K562 (cell line): ENCODE data around the gene ATF1. TPM values are rescaled to one million over a fixed set of nuclear protein-coding genes. Genes with fewer than 3 reads are reported as not detected.
A peak's percentile ranks its signal among the peaks of the same experiment; 100 is the strongest.

Experiments
- BRF1 ChIP-seq: IDR thresholded peaks from 3 replicates; pipeline ENCODE4 v1.6.1; 2011; ENCODE audit warnings: borderline replicate concordance, mild to moderate bottlenecking; ENCODE audit not compliant: insufficient read length; ENCODE audit errors: extremely low read depth
- CEBPZ ChIP-seq: fragments of 150-350 bp; IDR thresholded peaks from 2 replicates; pipeline ENCODE4 v1.6.1; 2014; ENCODE audit warnings: low read depth, mild to moderate bottlenecking, low read length, borderline replicate concordance
- E2F8 ChIP-seq: fragments of 450-650 bp; IDR thresholded peaks from 2 replicates; pipeline ENCODE4 v1.7.1; 2018; ENCODE audit warnings: mild to moderate bottlenecking, low read depth; ENCODE audit not compliant: partially characterized antibody
- ESRRB ChIP-seq: fragments of 250-450 bp; sonication (Bioruptor Pico); IDR thresholded peaks from 2 replicates; pipeline ENCODE4 v1.5.0; 2020; ENCODE audit warnings: mild to moderate bottlenecking, moderate library complexity, borderline replicate concordance
- HIVEP1 ChIP-seq: fragments of 250-450 bp; sonication (Bioruptor Pico); IDR thresholded peaks from 2 replicates; pipeline ENCODE4 v1.4.0; 2020; ENCODE audit warnings: mild to moderate bottlenecking
- HMG20B ChIP-seq: fragments of 250-450 bp; sonication (Bioruptor Pico); IDR thresholded peaks from 2 replicates; pipeline ENCODE4 v1.5.0; 2021; ENCODE audit warnings: mild to moderate bottlenecking
- ILK ChIP-seq: fragments of 450-650 bp; IDR thresholded peaks from 2 replicates; pipeline ENCODE4 v1.6.1; 2016; ENCODE audit warnings: missing genetic modification characterization, low read depth, mild to moderate bottlenecking, missing compliant biosample characterization, moderate library complexity, borderline replicate concordance
- KHSRP ChIP-seq: fragments of 450-650 bp; IDR thresholded peaks from 2 replicates; pipeline ENCODE4 v1.6.1; 2017
- LARP7 ChIP-seq: fragments of 450-650 bp; IDR thresholded peaks from 2 replicates; pipeline ENCODE4 v1.6.1; 2016
- MAFG ChIP-seq: fragments of 450-650 bp; conservative IDR thresholded peaks from 2 replicates; pipeline ENCODE4 v1.6.1; 2016; ENCODE audit warnings: missing genetic modification characterization, missing compliant biosample characterization
- NCOA6 ChIP-seq: fragments of 450-650 bp; IDR thresholded peaks from 2 replicates; pipeline ENCODE4 v1.6.1; 2017; ENCODE audit warnings: mild to moderate bottlenecking
- NFE2 ChIP-seq: IDR thresholded peaks from 2 replicates; pipeline ENCODE4 v1.6.1; 2014; ENCODE audit warnings: antibody characterized with exemption, low read depth
- NFIC ChIP-seq: fragments of 450-650 bp; IDR thresholded peaks from 2 replicates; pipeline ENCODE4 v1.6.1; 2017; ENCODE audit warnings: mild to moderate bottlenecking, inconsistent platforms
- NR3C1 ChIP-seq: sonication (generic); formaldehyde crosslinking; IDR thresholded peaks from 2 replicates; pipeline ENCODE4 v1.8.1; 2022; ENCODE audit warnings: missing genetic modification reagents
- PHF20 ChIP-seq: fragments of 450-650 bp; IDR thresholded peaks from 2 replicates; pipeline ENCODE4 v1.6.1; 2018; ENCODE audit not compliant: partially characterized antibody
- POLR2AphosphoS2 ChIP-seq: IDR thresholded peaks from 2 replicates; pipeline ENCODE4 v1.6.1; 2012; ENCODE audit warnings: low read length, improper control_type of control experiment
- SPI1 ChIP-seq: IDR thresholded peaks from 2 replicates; pipeline ENCODE4 v1.6.1; 2011; ENCODE audit warnings: low read depth, low read length, control low read depth, borderline replicate concordance
- STAG1 ChIP-seq: sonication (generic); formaldehyde crosslinking; IDR thresholded peaks from 2 replicates; pipeline ENCODE4 v1.5.0; 2020; ENCODE audit warnings: missing genetic modification reagents, borderline replicate concordance
- USF1 ChIP-seq: sonication (generic); formaldehyde crosslinking; IDR thresholded peaks from 2 replicates; pipeline ENCODE4 v1.9.0; 2022; ENCODE audit warnings: mild to moderate bottlenecking, missing genetic modification reagents
- ZNF133 ChIP-seq: fragments of 250-450 bp; sonication (Bioruptor Pico); IDR thresholded peaks from 2 replicates; pipeline ENCODE4 v1.4.0; 2020; ENCODE audit warnings: mild to moderate bottlenecking
- ZNF280A ChIP-seq: fragments of 450-650 bp; IDR thresholded peaks from 2 replicates; pipeline ENCODE4 v1.6.1; 2018; ENCODE audit warnings: mild to moderate bottlenecking, low read depth; ENCODE audit not compliant: partially characterized antibody
- polyA plus RNA-seq, 8 experiments: library from polyadenylated mRNA; depleted of rRNA in 4 of 8; stranded (reverse) in 5 of 8; unstranded in 3 of 8; fragments of >200 nt; fragmentation: Nextera tagmentation in 2 of 8; fragmentation: Illumina TruSeq in 1 of 8; extraction: Ambion mirVana in 2 of 8; extraction: Trizol in 1 of 8; gene quantifications; 2 replicates each; pipeline versions ENCODE4 v1.2.1 to v1.2.3, GENCODE V29; 2011 to 2014; ENCODE audit warnings: inconsistent platforms in 1 of 8, missing spikeins in 1 of 8
- total RNA-seq, 7 experiments: library from RNA; depleted of rRNA in 6 of 7; stranded (reverse); fragments of >200 nt in 6 of 7; fragmentation: Illumina TruSeq in 2 of 7; extraction: Trizol in 2 of 7; gene quantifications; 2 replicates each; pipeline versions ENCODE4 v1.2.1 to v1.2.3, GENCODE V29; 2011 to 2021; ENCODE audit warnings: low replicate concordance in 1 of 7

The ATF1 gene
- total and polyA plus RNA-seq, 9 of the 15 experiments (the other 6 are each of a cell fraction or from before 2014, with no cell fraction given) = 19.8 to 83.5 (median 51.4) TPM

GRCh38 chr12:50765095-50765911 lies 1.4 kb downstream of the ATF1 start (continued):
- TF ChIP-seq CEBPZ = no peak
- no peak for TF ChIP-seq PHF20
- TF ChIP-seq STAG1 (CRISPR knock-in tag) = no peak
- TF ChIP-seq SPI1 = no peak
- TF ChIP-seq POLR2AphosphoS2 = no peak
- no peak for TF ChIP-seq ESRRB (CRISPR knock-in tag)
- no peak for TF ChIP-seq HIVEP1 (CRISPR knock-in tag)
- TF ChIP-seq KHSRP = no peak
- TF ChIP-seq MAFG = peak; percentile 84
- TF ChIP-seq HMG20B = no peak
- no peak for TF ChIP-seq ZNF280A
- TF ChIP-seq USF1 (CRISPR knock-in tag) = no peak
- no peak for TF ChIP-seq NFE2
- no peak for TF ChIP-seq ILK (tag)
- TF ChIP-seq LARP7 = no peak
- 0 out of 2 replicates have a peak, but pooled peaks have one; percentile 11 for TF ChIP-seq NCOA6
- no peak for TF ChIP-seq NR3C1
- TF ChIP-seq ZNF133 = no peak
- peak; percentile 36 for TF ChIP-seq NFIC
- no peak for TF ChIP-seq BRF1
- peak; percentile 52 for TF ChIP-seq E2F8
